Naive thymus-derived CD8-positive, alpha-beta T cell (primary cell): ENCODE measurements around the gene RITA1. TPM values are rescaled to one million over a fixed set of nuclear protein-coding genes. Genes with fewer than 3 reads are reported as not detected.
"Not testable (repeated sequence)": the region's sequence is repeated elsewhere in the genome, so short reads cannot be mapped to it uniquely, and the experiment has no call there.

Experiments
- ATAC-seq, 2 donors: fragments of 150-1000 bp; cut with Tn5 transposase in 1 of 2; sonication (Bioruptor Pico), chemical (Tn5 transposase) in 1 of 2; 1 replicate in 1 of 2; 2 replicates in 1 of 2; pipeline ENCODE4 v1.10.0; 2021; ENCODE audit warnings: mild to moderate bottlenecking in 2 of 2, moderate library complexity in 2 of 2
- POLR2A ChIA-PET: fragments of 350-600 bp; sonication (Branson Sonifier 250); formaldehyde crosslinking; loops from one replicate; lab custom pipeline; 2021; ENCODE audit warnings: antibody characterized with exemption; lab: Charles Lee
- DNase-seq, 10 donors: peaks; one replicate each; pipeline versions ENCODE4 v3.0.0 to v3.0.0-alpha.2; 2020 to 2022
- H3K27ac Mint-ChIP-seq, 10 donors: one replicate each; pipeline ENCODE4 v1.8.0; 2020 to 2022; ENCODE audit warnings: mild to moderate bottlenecking in 10 of 10, mixed read lengths in 10 of 10, moderate library complexity in 4 of 10, inconsistent platforms in 1 of 10
- H3K27me3 Mint-ChIP-seq, 5 donors: one replicate each; pipeline ENCODE4 v1.8.0; 2021 to 2022; ENCODE audit warnings: mixed read lengths in 5 of 5
- H3K36me3 Mint-ChIP-seq, 3 donors: one replicate each; pipeline ENCODE4 v1.8.0; 2020 to 2022; ENCODE audit warnings: mixed read lengths in 3 of 3, mild to moderate bottlenecking in 2 of 3, inconsistent platforms in 1 of 3
- H3K4me1 Mint-ChIP-seq, 4 donors: one replicate each; pipeline ENCODE4 v1.8.0; 2021 to 2022; ENCODE audit warnings: mixed read lengths in 4 of 4
- H3K4me3 Mint-ChIP-seq, 10 donors: one replicate each; pipeline ENCODE4 v1.8.0; 2020 to 2022; ENCODE audit warnings: mild to moderate bottlenecking in 10 of 10, mixed read lengths in 10 of 10, moderate library complexity in 6 of 10, inconsistent platforms in 1 of 10
- H3K9me3 Mint-ChIP-seq, 9 donors: one replicate each; pipeline ENCODE4 v1.8.0; 2020 to 2022; ENCODE audit warnings: mixed read lengths in 9 of 9, mild to moderate bottlenecking in 3 of 9, inconsistent platforms in 1 of 9, moderate library complexity in 1 of 9
- polyA plus RNA-seq, 3 donors: library from polyadenylated mRNA; unstranded; fragments of 300-500 nt; fragmentation: Illumina TruSeq; gene quantifications; one replicate each; pipeline ENCODE4 v1.2.3, GENCODE V29; 2021
- total RNA-seq, 8 experiments: library from RNA in 2 of 8; stranded (reverse) in 2 of 8; gene quantifications; one replicate each; pipeline ENCODE4 v1.2.3 and lab custom pipeline; 2021 to 2026

Gene RITA1
- total and polyA plus RNA-seq, 5 experiments from 2014 or later = 12.8 to 26.2 (median 22.9) TPM

GRCh38 chr12:113201187-113202177 lies 16.0 kb downstream of the RITA1 start:
- Mint-ChIP-seq H3K27me3 (no peaks in the 10 kb centered on the region), H3K4me3 (no peak overlapping the region), H3K27ac (peak overlapping the region in 1 of 10 donors; percentile 40), H3K36me3 (no peaks in the 10 kb centered on the region), H3K4me1 (peaks cover 0 to 22% (median 2%) of the 10 kb centered on the region in 4 donors), H3K9me3 (no peaks in the 10 kb centered on the region)
- no peak for DNase-seq
- ATAC-seq = no peak
- POLR2A ChIA-PET = no interaction called here

GRCh38 chr12:113202300-113203075 lies 17.0 kb downstream of the RITA1 start:
- no peak for ATAC-seq
- peaks cover 3 to 26% (median 8%) of the 10 kb centered on the region in 4 donors for H3K4me1 Mint-ChIP-seq
- H3K9me3 Mint-ChIP-seq = no peaks in the 10 kb centered on the region
- POLR2A ChIA-PET = interaction anchor here (0.6 to 1.3 kb wide), 3 partner anchors 9 to 17 kb away, joined by 3 to 4 read pairs (median 3); partner anchors contain the start of gene DDX54
- no peak for DNase-seq
- H3K27ac Mint-ChIP-seq = no peak overlapping the region
- H3K4me3 Mint-ChIP-seq = no peak overlapping the region
- H3K27me3 Mint-ChIP-seq = no peaks in the 10 kb centered on the region
- H3K36me3 Mint-ChIP-seq = no peaks in the 10 kb centered on the region

- POLR2A ChIA-PET = interaction anchor here (0.6 to 1.3 kb wide), 3 partner anchors 7 to 265 kb away, joined by 3 to 4 read pairs (median 4); no protein-coding TSS in a partner anchor
- no peak overlapping the region for H3K4me3 Mint-ChIP-seq
- H3K9me3 Mint-ChIP-seq = no peaks in the 10 kb centered on the region
- no peaks in the 10 kb centered on the region for H3K27me3 Mint-ChIP-seq
- H3K27ac Mint-ChIP-seq = peak overlapping the region in 7 of 10 donors; percentile 15 to 73 (median 50)
- H3K36me3 Mint-ChIP-seq = no peaks in the 10 kb centered on the region
- peaks cover 17 to 35% (median 22%) of the 10 kb centered on the region in 4 donors for H3K4me1 Mint-ChIP-seq
- ATAC-seq = no peak
- DNase-seq = no peak
Observed at GRCh38 chr12:113203852-113204760, 18.6 kb downstream of the RITA1 start.

- POLR2A ChIA-PET = no interaction called here
- Mint-ChIP-seq H3K4me3 (no peak overlapping the region), H3K27ac (peak overlapping the region in 4 of 10 donors; percentile 6 to 73 (median 42))
Observed at GRCh38 chr12:113204804-113205203, 19.3 kb downstream of the RITA1 start.

GRCh38 chr12:113206802-113207201 lies 21.3 kb downstream of the RITA1 start:
- not testable (repeated sequence) for DNase-seq, H3K27me3 Mint-ChIP-seq, H3K4me3 Mint-ChIP-seq, ATAC-seq, H3K9me3 Mint-ChIP-seq, H3K36me3 Mint-ChIP-seq
- Mint-ChIP-seq H3K4me1 (peaks cover 21 to 56% (median 40%) of the 10 kb centered on the region in 4 donors), H3K27ac (peak overlapping the region in 7 of 10 donors; percentile 24 to 91 (median 79))
- POLR2A ChIA-PET = interaction anchor here (2.5 kb wide), 1 partner anchor 15 kb away, joined by 24 read pairs; the partner anchor contains the start of gene TPCN1

More at GRCh38 chr12:113204804-113205203, 19.3 kb downstream of the RITA1 start:
- Mint-ChIP-seq H3K27me3 (no peaks in the 10 kb centered on the region), H3K9me3 (no peaks in the 10 kb centered on the region), H3K36me3 (no peaks in the 10 kb centered on the region), H3K4me1 (peaks cover 17 to 42% (median 26%) of the 10 kb centered on the region in 4 donors)
- DNase-seq (no peak), ATAC-seq (no peak)

- H3K27me3 Mint-ChIP-seq = no peaks in the 10 kb centered on the region
- ATAC-seq (peak; percentile 49 to 57), DNase-seq (peak in 6 of 10 donors; percentile 9 to 56 (median 29))
- H3K36me3 Mint-ChIP-seq = no peaks in the 10 kb centered on the region
- H3K9me3 Mint-ChIP-seq = no peaks in the 10 kb centered on the region
- H3K27ac Mint-ChIP-seq = peak overlapping the region; percentile 84 to 97 (median 92)
- POLR2A ChIA-PET = interaction anchor here (0.6 to 2.5 kb wide), 5 partner anchors 12 to 229 kb away, joined by 3 to 24 read pairs (median 4); partner anchors contain the start of genes OAS2 and TPCN1
- peaks cover 21 to 54% (median 40%) of the 10 kb centered on the region in 4 donors for H3K4me1 Mint-ChIP-seq
- H3K4me3 Mint-ChIP-seq = peak overlapping the region in 8 of 10 donors; percentile 1 to 83 (median 76)
Observed at GRCh38 chr12:113207613-113208040, 22.1 kb downstream of the RITA1 start.

- peaks cover 21 to 55% (median 41%) of the 10 kb centered on the region in 4 donors for H3K4me1 Mint-ChIP-seq
- POLR2A ChIA-PET = interaction anchor here (0.6 to 2.5 kb wide), 6 partner anchors 11 to 230 kb away, joined by 3 to 24 read pairs (median 4); partner anchors contain the start of genes OAS2 and TPCN1
- H3K36me3 Mint-ChIP-seq = no peaks in the 10 kb centered on the region
- peak overlapping the region; percentile 84 to 97 (median 92) for H3K27ac Mint-ChIP-seq
- H3K9me3 Mint-ChIP-seq = no peaks in the 10 kb centered on the region
- H3K27me3 Mint-ChIP-seq = no peaks in the 10 kb centered on the region
- DNase-seq = peak in 9 of 10 donors; percentile 34 to 76 (median 70)
- peak overlapping the region; percentile 53 to 84 (median 77) for H3K4me3 Mint-ChIP-seq
- ATAC-seq = peak; percentile 80 to 81
Observed at GRCh38 chr12:113208041-113208934, 22.8 kb downstream of the RITA1 start.

- H3K9me3 Mint-ChIP-seq = no peaks in the 10 kb centered on the region
Observed at GRCh38 chr12:113211160-113211559, 25.6 kb downstream of the RITA1 start.

GRCh38 chr12:113214895-113215400 lies 29.4 kb downstream of the RITA1 start:
- POLR2A ChIA-PET = no interaction called here
- Mint-ChIP-seq H3K4me1 (peaks cover 9 to 38% (median 28%) of the 10 kb centered on the region in 4 donors), H3K36me3 (no peaks in the 10 kb centered on the region), H3K4me3 (no peak overlapping the region), H3K9me3 (no peaks in the 10 kb centered on the region), H3K27ac (peak overlapping the region in 2 of 10 donors; percentile 6 to 38), H3K27me3 (no peaks in the 10 kb centered on the region)
- ATAC-seq (no peak), DNase-seq (no peak)

More at GRCh38 chr12:113211160-113211559, 25.6 kb downstream of the RITA1 start:
- H3K4me1 Mint-ChIP-seq = peaks cover 22 to 62% (median 41%) of the 10 kb centered on the region in 4 donors
- POLR2A ChIA-PET = interaction anchor here (0.6 to 1.4 kb wide), 3 partner anchors 8 to 46 kb away, joined by 3 to 4 read pairs (median 3); no protein-coding TSS in a partner anchor
- H3K27ac Mint-ChIP-seq = peak overlapping the region in 5 of 10 donors; percentile 14 to 84 (median 36)
- no peak overlapping the region for H3K4me3 Mint-ChIP-seq
- ATAC-seq (no peak), DNase-seq (no peak)
- no peaks in the 10 kb centered on the region for H3K36me3 Mint-ChIP-seq
- H3K27me3 Mint-ChIP-seq = no peaks in the 10 kb centered on the region

GRCh38 chr12:113216027-113216426 lies 30.5 kb downstream of the RITA1 start:
- no peak overlapping the region for H3K4me3 Mint-ChIP-seq
- no peak overlapping the region for H3K27ac Mint-ChIP-seq
- peaks cover 8 to 40% (median 26%) of the 10 kb centered on the region in 4 donors for H3K4me1 Mint-ChIP-seq
- DNase-seq (no peak), ATAC-seq (no peak)
- POLR2A ChIA-PET = interaction anchor here (0.7 kb wide), 1 partner anchor 13 kb away, joined by 3 read pairs; no protein-coding TSS in a partner anchor
- H3K9me3 Mint-ChIP-seq = no peaks in the 10 kb centered on the region
- no peaks in the 10 kb centered on the region for H3K36me3 Mint-ChIP-seq
- no peaks in the 10 kb centered on the region for H3K27me3 Mint-ChIP-seq
